ENCODE results near the gene B3GNT5. TPM values are rescaled to one million over a fixed set of nuclear protein-coding genes. Genes with fewer than 3 reads are reported as not detected.

Gene B3GNT5
- total and polyA plus RNA-seq, 2 donors (not counting 1 experiment from before 2014, with no cell fraction given): 0.96 to 1.3 TPM

GRCh38 chr3:183208800-183209199 is 44.3 kb upstream of the B3GNT5 start:
- Histone ChIP-seq H3K27me3 (ENCODE audit: control insufficient read depth, insufficient read depth, low read length) (no peaks in the 10 kb centered on the region), H3K36me3 (ENCODE audit: control insufficient read depth, insufficient read depth, low read length) (no peaks in the 10 kb centered on the region), H3K4me2 (ENCODE audit: extremely low read depth, insufficient read depth, low read length) (no peak overlapping the region), H4K20me1 (ENCODE audit: control insufficient read depth, extremely low read depth, insufficient read depth, low read length) (no peaks in the 10 kb centered on the region), H3K79me2 (ENCODE audit: control insufficient read depth, insufficient read depth, low read length) (no peaks in the 10 kb centered on the region), H2AFZ (ENCODE audit: low read length) (no peak overlapping the region), H3K9me3 (ENCODE audit: control insufficient read depth, insufficient read depth, low read depth, low read length) (no peaks in the 10 kb centered on the region), H3K4me3 (replicated peaks in 1 of 4; ENCODE audit: control extremely low read depth in 1 of 4, insufficient read depth in 1 of 4, low read depth in 3 of 4, low read length in 4 of 4) (no peak overlapping the region), H3K27ac (ENCODE audit: insufficient read depth, low read length) (no peak overlapping the region), H3K9ac (ENCODE audit: insufficient read depth, low read length) (no peak overlapping the region), H3K4me1 (ENCODE audit: control insufficient read depth, extremely low read depth, insufficient read depth, low read length) (no peaks in the 10 kb centered on the region)
- DNase-seq (ENCODE audit: low read depth in 2 of 2): no peak
- TF ChIP-seq EZH2 (IDR thresholded peaks at IDR 0.05; ENCODE audit: low read length, missing control alignments) (no peak), CTCF (conservative IDR thresholded peaks at IDR 0.05 in 1 of 2, IDR thresholded peaks at IDR 0.05 in 1 of 2; ENCODE audit: low read depth in 1 of 2, low read length in 2 of 2) (no peak)

- Histone ChIP-seq H3K4me3 (replicated peaks in 1 of 4; ENCODE audit: control extremely low read depth in 1 of 4, insufficient read depth in 1 of 4, low read depth in 3 of 4, low read length in 4 of 4) (no peak overlapping the region), H3K4me2 (ENCODE audit: extremely low read depth, insufficient read depth, low read length) (no peak overlapping the region), H3K27me3 (ENCODE audit: control insufficient read depth, insufficient read depth, low read length) (no peaks in the 10 kb centered on the region), H3K27ac (ENCODE audit: insufficient read depth, low read length) (no peak overlapping the region), H2AFZ (ENCODE audit: low read length) (no peak overlapping the region), H3K4me1 (ENCODE audit: control insufficient read depth, extremely low read depth, insufficient read depth, low read length) (no peaks in the 10 kb centered on the region), H3K79me2 (ENCODE audit: control insufficient read depth, insufficient read depth, low read length) (no peaks in the 10 kb centered on the region), H3K36me3 (ENCODE audit: control insufficient read depth, insufficient read depth, low read length) (no peaks in the 10 kb centered on the region), H4K20me1 (ENCODE audit: control insufficient read depth, extremely low read depth, insufficient read depth, low read length) (no peaks in the 10 kb centered on the region), H3K9me3 (ENCODE audit: control insufficient read depth, insufficient read depth, low read depth, low read length) (no peaks in the 10 kb centered on the region), H3K9ac (ENCODE audit: insufficient read depth, low read length) (no peak overlapping the region)
- no peak for DNase-seq (ENCODE audit: low read depth in 2 of 2)
- TF ChIP-seq CTCF (conservative IDR thresholded peaks at IDR 0.05 in 1 of 2, IDR thresholded peaks at IDR 0.05 in 1 of 2; ENCODE audit: low read depth in 1 of 2, low read length in 2 of 2) (no peak), EZH2 (IDR thresholded peaks at IDR 0.05; ENCODE audit: low read length, missing control alignments) (no peak)
Measured at GRCh38 chr3:183210341-183210740, 42.7 kb upstream of the B3GNT5 start.

GRCh38 chr3:183210862-183211341 is 42.2 kb upstream of the B3GNT5 start:
- Histone ChIP-seq H3K9me3 (ENCODE audit: control insufficient read depth, insufficient read depth, low read depth, low read length) (no peaks in the 10 kb centered on the region), H3K4me1 (ENCODE audit: control insufficient read depth, extremely low read depth, insufficient read depth, low read length) (no peaks in the 10 kb centered on the region), H3K36me3 (ENCODE audit: control insufficient read depth, insufficient read depth, low read length) (no peaks in the 10 kb centered on the region), H3K27ac (ENCODE audit: insufficient read depth, low read length) (no peak overlapping the region), H3K79me2 (ENCODE audit: control insufficient read depth, insufficient read depth, low read length) (no peaks in the 10 kb centered on the region), H2AFZ (ENCODE audit: low read length) (no peak overlapping the region), H3K9ac (ENCODE audit: insufficient read depth, low read length) (no peak overlapping the region), H4K20me1 (ENCODE audit: control insufficient read depth, extremely low read depth, insufficient read depth, low read length) (no peaks in the 10 kb centered on the region), H3K27me3 (ENCODE audit: control insufficient read depth, insufficient read depth, low read length) (no peaks in the 10 kb centered on the region), H3K4me2 (ENCODE audit: extremely low read depth, insufficient read depth, low read length) (no peak overlapping the region), H3K4me3 (replicated peaks in 1 of 4; ENCODE audit: control extremely low read depth in 1 of 4, insufficient read depth in 1 of 4, low read depth in 3 of 4, low read length in 4 of 4) (no peak overlapping the region)
- TF ChIP-seq EZH2 (IDR thresholded peaks at IDR 0.05; ENCODE audit: low read length, missing control alignments) (no peak), CTCF (conservative IDR thresholded peaks at IDR 0.05 in 1 of 2, IDR thresholded peaks at IDR 0.05 in 1 of 2; ENCODE audit: low read depth in 1 of 2, low read length in 2 of 2) (no peak)
- DNase-seq (ENCODE audit: low read depth in 2 of 2): no peak

All from fibroblast of lung (primary cell).